Stimulated activated memory B cell treated with anti-CD40 and anti-IgM and Interleukin-4, amounts not matched to agents 10 μg/mL and 1 μg/mL and 100 μg/mL, for 72 hours (primary cell): ENCODE measurements around the gene ARHGAP33.

Source experiments
- ATAC-seq: fragments of 150-1000 bp; cut with Tn5 transposase; 2 replicates; pipeline ENCODE4 v1.10.0; 2021
- H3K27ac Mint-ChIP-seq: one replicate; pipeline ENCODE4 v1.8.0; 2022; ENCODE audit warnings: mild to moderate bottlenecking, mixed read lengths
- H3K27me3 Mint-ChIP-seq: one replicate; pipeline ENCODE4 v1.8.0; 2022; ENCODE audit warnings: mixed read lengths
- H3K36me3 Mint-ChIP-seq: one replicate; pipeline ENCODE4 v1.8.0; 2022; ENCODE audit warnings: mixed read lengths
- H3K4me1 Mint-ChIP-seq: one replicate; pipeline ENCODE4 v1.8.0; 2022; ENCODE audit warnings: mixed read lengths
- H3K4me3 Mint-ChIP-seq: one replicate; pipeline ENCODE4 v1.8.0; 2022; ENCODE audit warnings: mild to moderate bottlenecking, moderate library complexity, mixed read lengths
- H3K9me3 Mint-ChIP-seq: one replicate; pipeline ENCODE4 v1.8.0; 2022; ENCODE audit warnings: mixed read lengths

ARHGAP33 gene

GRCh38 chr19:35746531-35746930 lies 28.8 kb upstream of the ARHGAP33 start:
- ATAC-seq, result no peak
- Mint-ChIP-seq H3K9me3 (no peaks in the 10 kb centered on the region), H3K27me3 (no peaks in the 10 kb centered on the region), H3K4me1 (peaks cover 66% of the 10 kb centered on the region), H3K36me3 (peaks cover 17% of the 10 kb centered on the region), H3K4me3 (peak overlapping the region; percentile 97), H3K27ac (no peak overlapping the region)

GRCh38 chr19:35748106-35749020 lies 27.0 kb upstream of the ARHGAP33 start, which contains the start of gene LIN37:
TSS of gene LIN37 (plus strand) at chr19:35748576. CDS start at chr19:35748725, 149 bp downstream.
- Mint-ChIP-seq H3K27me3 (no peaks in the 10 kb centered on the region), H3K27ac (peak within 1 kb of the TSS; percentile 92), H3K9me3 (no peaks in the 10 kb centered on the region), H3K4me3 (peak within 1 kb of the TSS; percentile 98), H3K36me3 (peaks cover 20% of the 10 kb centered on the region), H3K4me1 (peaks cover 57% of the 10 kb centered on the region)
- peak; percentile 87 for ATAC-seq

- no peak overlapping the region for H3K27ac Mint-ChIP-seq
Measured at GRCh38 chr19:35750167-35750566, 25.2 kb upstream of the ARHGAP33 start.

GRCh38 chr19:35751839-35752745 lies 23.3 kb upstream of the ARHGAP33 start:
- peaks cover 43% of the 10 kb centered on the region for H3K36me3 Mint-ChIP-seq
- no peak overlapping the region for H3K27ac Mint-ChIP-seq
- no peak for ATAC-seq
- no peaks in the 10 kb centered on the region for H3K9me3 Mint-ChIP-seq
- H3K4me3 Mint-ChIP-seq, result no peak overlapping the region
- H3K27me3 Mint-ChIP-seq, result peaks cover 31% of the 10 kb centered on the region
- peaks cover 51% of the 10 kb centered on the region for H3K4me1 Mint-ChIP-seq

More at GRCh38 chr19:35750167-35750566, 25.2 kb upstream of the ARHGAP33 start:
- no peak for ATAC-seq
- H3K9me3 Mint-ChIP-seq, result no peaks in the 10 kb centered on the region
- H3K36me3 Mint-ChIP-seq, result peaks cover 33% of the 10 kb centered on the region
- peaks cover 13% of the 10 kb centered on the region for H3K27me3 Mint-ChIP-seq
- peaks cover 50% of the 10 kb centered on the region for H3K4me1 Mint-ChIP-seq
- peak overlapping the region; percentile 38 for H3K4me3 Mint-ChIP-seq

- no peak for ATAC-seq
- no peak overlapping the region for H3K27ac Mint-ChIP-seq
- H3K27me3 Mint-ChIP-seq, result peaks cover 31% of the 10 kb centered on the region
Measured at GRCh38 chr19:35752746-35753350, 22.5 kb upstream of the ARHGAP33 start.

GRCh38 chr19:35753634-35754369 lies 21.6 kb upstream of the ARHGAP33 start:
- peaks cover 50% of the 10 kb centered on the region for H3K4me1 Mint-ChIP-seq
- H3K27me3 Mint-ChIP-seq, result peaks cover 31% of the 10 kb centered on the region
- ATAC-seq, result no peak
- no peaks in the 10 kb centered on the region for H3K9me3 Mint-ChIP-seq
- H3K36me3 Mint-ChIP-seq, result peaks cover 43% of the 10 kb centered on the region
- H3K27ac Mint-ChIP-seq, result no peak overlapping the region
- H3K4me3 Mint-ChIP-seq, result no peak overlapping the region

More at GRCh38 chr19:35752746-35753350, 22.5 kb upstream of the ARHGAP33 start:
- Mint-ChIP-seq H3K4me1 (peaks cover 53% of the 10 kb centered on the region), H3K4me3 (no peak overlapping the region), H3K9me3 (no peaks in the 10 kb centered on the region), H3K36me3 (peaks cover 43% of the 10 kb centered on the region)

GRCh38 chr19:35754370-35755130 lies 20.8 kb upstream of the ARHGAP33 start:
- peaks cover 43% of the 10 kb centered on the region for H3K36me3 Mint-ChIP-seq
- H3K4me1 Mint-ChIP-seq, result peaks cover 50% of the 10 kb centered on the region
- no peak overlapping the region for H3K4me3 Mint-ChIP-seq
- H3K27ac Mint-ChIP-seq, result no peak overlapping the region
- H3K9me3 Mint-ChIP-seq, result no peaks in the 10 kb centered on the region
- H3K27me3 Mint-ChIP-seq, result peaks cover 31% of the 10 kb centered on the region
- ATAC-seq, result no peak

GRCh38 chr19:35755131-35755549 lies 20.2 kb upstream of the ARHGAP33 start:
- Mint-ChIP-seq H3K27me3 (peaks cover 31% of the 10 kb centered on the region), H3K4me1 (peaks cover 47% of the 10 kb centered on the region), H3K9me3 (no peaks in the 10 kb centered on the region), H3K4me3 (peak overlapping the region; percentile 2), H3K36me3 (peaks cover 43% of the 10 kb centered on the region), H3K27ac (no peak overlapping the region)
- ATAC-seq, result no peak

- peaks cover 45% of the 10 kb centered on the region for H3K4me1 Mint-ChIP-seq
- H3K4me3 Mint-ChIP-seq, result peak overlapping the region; percentile 4
- peaks cover 31% of the 10 kb centered on the region for H3K27me3 Mint-ChIP-seq
- H3K36me3 Mint-ChIP-seq, result peaks cover 43% of the 10 kb centered on the region
- no peaks in the 10 kb centered on the region for H3K9me3 Mint-ChIP-seq
- no peak for ATAC-seq
- H3K27ac Mint-ChIP-seq, result no peak overlapping the region
Measured at GRCh38 chr19:35755550-35756376, 19.6 kb upstream of the ARHGAP33 start.

- peak within 1 kb of the TSS; percentile 86 for H3K4me3 Mint-ChIP-seq
- ATAC-seq, result no peak
- H3K4me1 Mint-ChIP-seq, result peaks cover 45% of the 10 kb centered on the region
- peaks cover 43% of the 10 kb centered on the region for H3K36me3 Mint-ChIP-seq
- peaks cover 31% of the 10 kb centered on the region for H3K27me3 Mint-ChIP-seq
- H3K27ac Mint-ChIP-seq, result peak within 1 kb of the TSS; percentile 87
- H3K9me3 Mint-ChIP-seq, result no peaks in the 10 kb centered on the region
Measured at GRCh38 chr19:35756377-35757230, 18.8 kb upstream of the ARHGAP33 start, which contains the start of gene HSPB6. TSS of gene HSPB6 (minus strand) at chr19:35757029. CDS start at chr19:35757008, 21 bp downstream.

- Mint-ChIP-seq H3K9me3 (no peaks in the 10 kb centered on the region), H3K27ac (peak overlapping the region; percentile 87), H3K4me1 (peaks cover 41% of the 10 kb centered on the region), H3K4me3 (peak overlapping the region; percentile 86), H3K36me3 (peaks cover 46% of the 10 kb centered on the region), H3K27me3 (peaks cover 31% of the 10 kb centered on the region)
- no peak for ATAC-seq
Measured at GRCh38 chr19:35757231-35757748, 18.1 kb upstream of the ARHGAP33 start.
